ENCODE measurements around the gene RFX5. TPM values are rescaled to one million over a fixed set of nuclear protein-coding genes. Genes with fewer than 3 reads are reported as not detected.
A peak's percentile ranks its signal among the peaks of the same experiment; 100 is the strongest.

RFX5 gene
- total RNA-seq, 1 donor from 2014 or later: 61.3 TPM

- peak overlapping the region; percentile 92 for H3K4me3 ChIP-seq (ENCODE audit: insufficient read depth, low read depth, low read length)
- FAIRE-seq (no peak), DNase-seq (ENCODE audit: low read depth) (peak; percentile 31)
- peaks cover 62% of the 10 kb centered on the region for H3K79me2 ChIP-seq (ENCODE audit: insufficient read depth, low read length)
- no peak overlapping the region for H2AFZ ChIP-seq (ENCODE audit: low read depth, low read length)
- no peak for TF ChIP-seq CTCF (IDR thresholded peaks at IDR 0.05; ENCODE audit: insufficient read depth, low read depth, low read length)
- no peak for TF ChIP-seq EZH2 (IDR thresholded peaks at IDR 0.05; ENCODE audit: insufficient read depth, low read length)
- Mint-ChIP-seq H3K27ac (ENCODE audit: unreplicated experiment) (peak overlapping the region; percentile 88), H3K9me3 (ENCODE audit: unreplicated experiment) (no peaks in the 10 kb centered on the region), H3K4me1 (ENCODE audit: low read depth, unreplicated experiment) (peaks cover 12% of the 10 kb centered on the region), H3K4me3 (ENCODE audit: unreplicated experiment) (peak overlapping the region; percentile 90), H3K27me3 (ENCODE audit: low read depth, unreplicated experiment) (no peaks in the 10 kb centered on the region), H3K36me3 (ENCODE audit: low read depth, unreplicated experiment) (peaks cover 11% of the 10 kb centered on the region)
- H3K4me2 ChIP-seq (ENCODE audit: low read length): peak overlapping the region; percentile 99
- H3K27ac ChIP-seq (ENCODE audit: low read depth, low read length): peak overlapping the region; percentile 93
- H3K9ac ChIP-seq (ENCODE audit: low read length): peak overlapping the region; percentile 93
- H3K27me3 ChIP-seq (ENCODE audit: insufficient read depth, low read length): no peaks in the 10 kb centered on the region
- peaks cover 29% of the 10 kb centered on the region for H3K4me1 ChIP-seq (ENCODE audit: insufficient read depth, low read length)
- H3K36me3 ChIP-seq (ENCODE audit: insufficient read depth, low read length): peaks cover 22% of the 10 kb centered on the region
- H4K20me1 ChIP-seq (ENCODE audit: insufficient read depth, low read length): peaks cover 43% of the 10 kb centered on the region
- H3K9me3 ChIP-seq (ENCODE audit: insufficient read depth, low read depth, low read length): no peaks in the 10 kb centered on the region
These were observed 21.2 kb downstream of the RFX5 start for GRCh38 chr1:151325646-151326429.

- TF ChIP-seq EZH2 (IDR thresholded peaks at IDR 0.05; ENCODE audit: insufficient read depth, low read length) (no peak), CTCF (IDR thresholded peaks at IDR 0.05; ENCODE audit: insufficient read depth, low read depth, low read length) (no peak)
- Mint-ChIP-seq H3K27ac (ENCODE audit: unreplicated experiment) (peak overlapping the region; percentile 88), H3K4me3 (ENCODE audit: unreplicated experiment) (peak overlapping the region; percentile 90), H3K4me1 (ENCODE audit: low read depth, unreplicated experiment) (peaks cover 12% of the 10 kb centered on the region), H3K9me3 (ENCODE audit: unreplicated experiment) (no peaks in the 10 kb centered on the region), H3K27me3 (ENCODE audit: low read depth, unreplicated experiment) (no peaks in the 10 kb centered on the region), H3K36me3 (ENCODE audit: low read depth, unreplicated experiment) (peaks cover 14% of the 10 kb centered on the region)
- peaks cover 24% of the 10 kb centered on the region for H3K36me3 ChIP-seq (ENCODE audit: insufficient read depth, low read length)
- H3K79me2 ChIP-seq (ENCODE audit: insufficient read depth, low read length): peaks cover 68% of the 10 kb centered on the region
- H3K4me2 ChIP-seq (ENCODE audit: low read length): peak overlapping the region; percentile 99
- peak overlapping the region; percentile 93 for H3K27ac ChIP-seq (ENCODE audit: low read depth, low read length)
- H3K4me1 ChIP-seq (ENCODE audit: insufficient read depth, low read length): peaks cover 29% of the 10 kb centered on the region
- H3K4me3 ChIP-seq (ENCODE audit: insufficient read depth, low read depth, low read length): peak overlapping the region; percentile 92
- no peaks in the 10 kb centered on the region for H3K27me3 ChIP-seq (ENCODE audit: insufficient read depth, low read length)
- DNase-seq (ENCODE audit: low read depth) (peak; percentile 42), FAIRE-seq (no peak)
- H3K9ac ChIP-seq (ENCODE audit: low read length): peak overlapping the region; percentile 93
- no peaks in the 10 kb centered on the region for H3K9me3 ChIP-seq (ENCODE audit: insufficient read depth, low read depth, low read length)
- H2AFZ ChIP-seq (ENCODE audit: low read depth, low read length): no peak overlapping the region
- H4K20me1 ChIP-seq (ENCODE audit: insufficient read depth, low read length): peaks cover 49% of the 10 kb centered on the region
These were observed 21.8 kb downstream of the RFX5 start for GRCh38 chr1:151325231-151325630.

- Histone ChIP-seq H3K9ac (ENCODE audit: low read length) (no peak overlapping the region), H3K9me3 (ENCODE audit: insufficient read depth, low read depth, low read length) (no peaks in the 10 kb centered on the region), H3K36me3 (ENCODE audit: insufficient read depth, low read length) (peaks cover 25% of the 10 kb centered on the region), H4K20me1 (ENCODE audit: insufficient read depth, low read length) (peaks cover 54% of the 10 kb centered on the region), H2AFZ (ENCODE audit: low read depth, low read length) (no peak overlapping the region), H3K79me2 (ENCODE audit: insufficient read depth, low read length) (peaks cover 73% of the 10 kb centered on the region), H3K4me3 (ENCODE audit: insufficient read depth, low read depth, low read length) (no peak overlapping the region), H3K4me2 (ENCODE audit: low read length) (peak overlapping the region; percentile 99), H3K4me1 (ENCODE audit: insufficient read depth, low read length) (peaks cover 29% of the 10 kb centered on the region), H3K27ac (ENCODE audit: low read depth, low read length) (peak overlapping the region; percentile 27), H3K27me3 (ENCODE audit: insufficient read depth, low read length) (no peaks in the 10 kb centered on the region)
- Mint-ChIP-seq H3K4me1 (ENCODE audit: low read depth, unreplicated experiment) (peaks cover 12% of the 10 kb centered on the region), H3K27me3 (ENCODE audit: low read depth, unreplicated experiment) (no peaks in the 10 kb centered on the region), H3K4me3 (ENCODE audit: unreplicated experiment) (no peak overlapping the region), H3K36me3 (ENCODE audit: low read depth, unreplicated experiment) (peaks cover 14% of the 10 kb centered on the region), H3K27ac (ENCODE audit: unreplicated experiment) (no peak overlapping the region), H3K9me3 (ENCODE audit: unreplicated experiment) (no peaks in the 10 kb centered on the region)
- FAIRE-seq (no peak), DNase-seq (ENCODE audit: low read depth) (no peak)
- TF ChIP-seq CTCF (IDR thresholded peaks at IDR 0.05; ENCODE audit: insufficient read depth, low read depth, low read length): no peak
- TF ChIP-seq EZH2 (IDR thresholded peaks at IDR 0.05; ENCODE audit: insufficient read depth, low read length): no peak
These were observed 22.6 kb downstream of the RFX5 start for GRCh38 chr1:151324390-151324930.
